Astrocyte (in vitro differentiated cells and primary cell): ENCODE data around the gene ADH4.

ENCODE experiments used
- EZH2 ChIP-seq: IDR thresholded peaks from 2 replicates; pipeline ENCODE4 v1.6.1; 2012; ENCODE audit warnings: mild to moderate bottlenecking, low read length, inconsistent platforms; ENCODE audit not compliant: insufficient read depth
- TF ChIP-seq, protein P1 (sequence below): IDR thresholded peaks from 2 replicates; pipeline ENCODE4 v1.5.1; 2011; ENCODE audit warnings: low read depth, mild to moderate bottlenecking, inconsistent platforms, low read length, moderate library complexity; ENCODE audit not compliant: insufficient read depth

DNA sequence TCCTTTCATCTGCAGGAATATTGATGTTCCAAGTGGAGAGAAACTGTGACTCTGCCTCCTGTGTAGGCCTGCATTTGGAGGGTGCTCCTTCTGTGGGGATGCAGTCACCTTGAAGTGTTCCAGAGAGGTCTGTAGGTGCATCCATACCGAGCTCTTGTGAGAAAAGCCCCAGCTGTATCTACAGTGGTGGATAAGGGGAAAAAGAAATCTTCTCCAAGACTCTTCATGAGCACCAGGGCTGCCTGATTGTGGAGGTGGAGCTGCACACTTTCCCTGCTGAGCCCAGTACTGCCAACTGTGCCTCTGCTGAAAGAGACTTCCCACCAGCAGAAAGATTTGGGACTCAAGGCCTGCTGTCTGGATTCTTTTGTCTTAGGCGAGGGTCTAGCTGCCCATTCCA is 35.1 kb upstream of the ADH4 start:
- TF ChIP-seq, protein P1, sequence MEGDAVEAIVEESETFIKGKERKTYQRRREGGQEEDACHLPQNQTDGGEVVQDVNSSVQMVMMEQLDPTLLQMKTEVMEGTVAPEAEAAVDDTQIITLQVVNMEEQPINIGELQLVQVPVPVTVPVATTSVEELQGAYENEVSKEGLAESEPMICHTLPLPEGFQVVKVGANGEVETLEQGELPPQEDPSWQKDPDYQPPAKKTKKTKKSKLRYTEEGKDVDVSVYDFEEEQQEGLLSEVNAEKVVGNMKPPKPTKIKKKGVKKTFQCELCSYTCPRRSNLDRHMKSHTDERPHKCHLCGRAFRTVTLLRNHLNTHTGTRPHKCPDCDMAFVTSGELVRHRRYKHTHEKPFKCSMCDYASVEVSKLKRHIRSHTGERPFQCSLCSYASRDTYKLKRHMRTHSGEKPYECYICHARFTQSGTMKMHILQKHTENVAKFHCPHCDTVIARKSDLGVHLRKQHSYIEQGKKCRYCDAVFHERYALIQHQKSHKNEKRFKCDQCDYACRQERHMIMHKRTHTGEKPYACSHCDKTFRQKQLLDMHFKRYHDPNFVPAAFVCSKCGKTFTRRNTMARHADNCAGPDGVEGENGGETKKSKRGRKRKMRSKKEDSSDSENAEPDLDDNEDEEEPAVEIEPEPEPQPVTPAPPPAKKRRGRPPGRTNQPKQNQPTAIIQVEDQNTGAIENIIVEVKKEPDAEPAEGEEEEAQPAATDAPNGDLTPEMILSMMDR = no peak
- TF ChIP-seq EZH2 = no peak
